PFSK-1 (cell line): ENCODE results near the gene CSRP2.

ENCODE experiments used
- FOXP2 ChIP-seq: optimal IDR thresholded peaks from 2 replicates; pipeline ENCODE3; 2011; ENCODE audit warnings: borderline replicate concordance, control low read depth, inconsistent platforms; ENCODE audit not compliant: insufficient read depth; ENCODE audit errors: extremely low read length, extremely low read depth
- POLR2AphosphoS5 ChIP-seq: IDR thresholded peaks from 2 replicates; pipeline ENCODE4 v1.6.1; 2012; ENCODE audit warnings: low read depth, mild to moderate bottlenecking, control low read depth, low read length, moderate library complexity
- SIN3A ChIP-seq: IDR thresholded peaks from 2 replicates; pipeline ENCODE4 v1.6.1; 2012; ENCODE audit warnings: mild to moderate bottlenecking, low read length, moderate library complexity, borderline replicate concordance; ENCODE audit not compliant: insufficient read depth
- TAF1 ChIP-seq: IDR thresholded peaks from 2 replicates; pipeline ENCODE4 v1.6.1; 2012; ENCODE audit warnings: low read length, control low read depth, borderline replicate concordance; ENCODE audit not compliant: insufficient read depth
- TF ChIP-seq, protein P1 (sequence below), 2 experiments: IDR thresholded peaks; 2 replicates each; pipeline versions ENCODE4 v1.6.1 to v1.8.0; 2011 to 2012; ENCODE audit warnings: low read depth in 2 of 2, low read length in 2 of 2, control low read depth in 1 of 2, inconsistent platforms in 1 of 2, mild to moderate bottlenecking in 1 of 2, moderate library complexity in 1 of 2; ENCODE audit not compliant: insufficient read depth in 1 of 2

Gene CSRP2

DNA sequence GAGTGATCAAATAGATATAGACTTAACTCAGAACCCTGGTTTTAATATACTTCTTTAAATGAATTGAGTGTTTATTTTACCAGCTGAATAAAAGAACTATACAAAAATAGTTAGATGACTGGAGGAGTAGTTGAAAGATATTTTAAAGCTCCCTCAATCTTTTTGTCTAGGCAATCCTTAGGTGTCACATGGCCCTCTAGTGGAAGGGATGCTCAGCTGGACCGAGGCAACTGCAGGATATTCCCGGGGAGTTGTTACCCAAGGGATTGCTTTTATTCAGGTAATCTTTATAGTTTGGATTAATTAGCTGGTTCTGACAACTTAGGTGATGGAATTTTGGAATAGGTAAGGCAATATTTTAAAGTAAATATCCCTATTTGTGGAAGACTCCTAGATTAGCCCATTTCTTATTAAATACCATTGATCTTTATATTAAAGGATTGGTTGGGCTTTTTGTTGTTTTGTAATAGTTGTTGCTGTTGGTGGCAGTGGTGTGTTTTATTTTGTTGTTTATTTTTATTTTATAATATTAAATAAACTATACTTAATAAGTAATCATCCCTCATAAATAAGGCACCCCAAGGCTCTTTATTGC, 57.8 kb downstream of the CSRP2 start:
- TF ChIP-seq SIN3A (no peak), FOXP2 (no peak), TAF1 (no peak), POLR2AphosphoS5 (no peak)
- TF ChIP-seq, protein P1, sequence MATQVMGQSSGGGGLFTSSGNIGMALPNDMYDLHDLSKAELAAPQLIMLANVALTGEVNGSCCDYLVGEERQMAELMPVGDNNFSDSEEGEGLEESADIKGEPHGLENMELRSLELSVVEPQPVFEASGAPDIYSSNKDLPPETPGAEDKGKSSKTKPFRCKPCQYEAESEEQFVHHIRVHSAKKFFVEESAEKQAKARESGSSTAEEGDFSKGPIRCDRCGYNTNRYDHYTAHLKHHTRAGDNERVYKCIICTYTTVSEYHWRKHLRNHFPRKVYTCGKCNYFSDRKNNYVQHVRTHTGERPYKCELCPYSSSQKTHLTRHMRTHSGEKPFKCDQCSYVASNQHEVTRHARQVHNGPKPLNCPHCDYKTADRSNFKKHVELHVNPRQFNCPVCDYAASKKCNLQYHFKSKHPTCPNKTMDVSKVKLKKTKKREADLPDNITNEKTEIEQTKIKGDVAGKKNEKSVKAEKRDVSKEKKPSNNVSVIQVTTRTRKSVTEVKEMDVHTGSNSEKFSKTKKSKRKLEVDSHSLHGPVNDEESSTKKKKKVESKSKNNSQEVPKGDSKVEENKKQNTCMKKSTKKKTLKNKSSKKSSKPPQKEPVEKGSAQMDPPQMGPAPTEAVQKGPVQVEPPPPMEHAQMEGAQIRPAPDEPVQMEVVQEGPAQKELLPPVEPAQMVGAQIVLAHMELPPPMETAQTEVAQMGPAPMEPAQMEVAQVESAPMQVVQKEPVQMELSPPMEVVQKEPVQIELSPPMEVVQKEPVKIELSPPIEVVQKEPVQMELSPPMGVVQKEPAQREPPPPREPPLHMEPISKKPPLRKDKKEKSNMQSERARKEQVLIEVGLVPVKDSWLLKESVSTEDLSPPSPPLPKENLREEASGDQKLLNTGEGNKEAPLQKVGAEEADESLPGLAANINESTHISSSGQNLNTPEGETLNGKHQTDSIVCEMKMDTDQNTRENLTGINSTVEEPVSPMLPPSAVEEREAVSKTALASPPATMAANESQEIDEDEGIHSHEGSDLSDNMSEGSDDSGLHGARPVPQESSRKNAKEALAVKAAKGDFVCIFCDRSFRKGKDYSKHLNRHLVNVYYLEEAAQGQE (IDR thresholded peaks at IDR 0.05; ENCODE audit: insufficient read depth in 1 of 2, low read depth in 2 of 2, low read length in 2 of 2): no peak

- TF ChIP-seq, protein P1 (IDR thresholded peaks at IDR 0.05; ENCODE audit: insufficient read depth in 1 of 2, low read depth in 2 of 2, low read length in 2 of 2): no peak
- no peak for TF ChIP-seq SIN3A
- no peak for TF ChIP-seq TAF1
- TF ChIP-seq FOXP2: no peak
- no peak for TF ChIP-seq POLR2AphosphoS5
Observed at GRCh38 chr12:76813972-76814371, 64.8 kb downstream of the CSRP2 start.

- no peak for TF ChIP-seq SIN3A
- TF ChIP-seq, protein P1 (IDR thresholded peaks at IDR 0.05; ENCODE audit: insufficient read depth in 1 of 2, low read depth in 2 of 2, low read length in 2 of 2): no peak
- TF ChIP-seq FOXP2: no peak
- no peak for TF ChIP-seq TAF1
- no peak for TF ChIP-seq POLR2AphosphoS5
Observed at GRCh38 chr12:76813265-76813664, 65.6 kb downstream of the CSRP2 start.

- TF ChIP-seq FOXP2: no peak
- TF ChIP-seq, protein P1 (IDR thresholded peaks at IDR 0.05; ENCODE audit: insufficient read depth in 1 of 2, low read depth in 2 of 2, low read length in 2 of 2): no peak
- TF ChIP-seq POLR2AphosphoS5: no peak
- TF ChIP-seq SIN3A: no peak
- TF ChIP-seq TAF1: no peak
Observed at GRCh38 chr12:76811976-76812375, 66.8 kb downstream of the CSRP2 start.
